ENCODE results near the gene C1QTNF8.

DNA sequence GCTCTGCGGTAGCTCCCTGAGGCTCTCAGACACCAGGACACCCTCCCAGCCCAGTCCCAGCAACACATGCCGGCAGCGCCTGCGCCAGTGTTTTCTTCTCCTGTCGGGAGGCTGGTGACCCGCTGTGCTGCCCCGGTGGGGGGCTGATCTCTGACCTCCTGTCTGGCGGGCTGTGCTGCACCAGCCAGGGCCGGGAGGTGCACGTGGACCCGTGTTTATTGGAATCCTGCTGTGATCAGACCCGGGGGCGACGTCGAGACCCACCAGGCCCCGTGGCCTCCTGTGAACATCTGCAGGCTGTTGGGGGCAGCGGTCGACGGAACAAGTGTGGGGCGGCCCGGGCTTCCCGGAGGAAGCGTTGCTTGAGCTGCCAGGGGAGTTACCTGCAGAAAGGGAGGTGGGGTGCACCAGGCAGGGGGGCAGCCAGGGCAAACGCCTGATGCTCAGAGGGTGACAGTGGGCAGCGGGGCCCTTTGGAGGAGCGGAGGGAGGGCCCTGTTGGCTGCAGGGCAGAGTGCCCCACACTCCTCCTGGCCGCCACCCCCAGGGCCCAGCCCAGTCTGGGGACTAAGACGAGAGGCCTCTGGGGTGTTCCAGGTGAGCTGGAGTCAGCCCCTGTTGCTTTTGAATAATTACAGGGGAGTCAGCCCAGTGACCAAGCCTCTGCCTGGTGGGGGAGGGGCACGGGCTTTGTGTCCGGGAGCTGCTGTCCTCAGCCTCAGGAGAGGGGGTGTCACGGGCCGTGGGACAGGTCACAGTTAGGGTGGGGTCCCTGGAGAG is 25.8 kb downstream of the C1QTNF8 start:
- TF ChIP-seq, protein P1, sequence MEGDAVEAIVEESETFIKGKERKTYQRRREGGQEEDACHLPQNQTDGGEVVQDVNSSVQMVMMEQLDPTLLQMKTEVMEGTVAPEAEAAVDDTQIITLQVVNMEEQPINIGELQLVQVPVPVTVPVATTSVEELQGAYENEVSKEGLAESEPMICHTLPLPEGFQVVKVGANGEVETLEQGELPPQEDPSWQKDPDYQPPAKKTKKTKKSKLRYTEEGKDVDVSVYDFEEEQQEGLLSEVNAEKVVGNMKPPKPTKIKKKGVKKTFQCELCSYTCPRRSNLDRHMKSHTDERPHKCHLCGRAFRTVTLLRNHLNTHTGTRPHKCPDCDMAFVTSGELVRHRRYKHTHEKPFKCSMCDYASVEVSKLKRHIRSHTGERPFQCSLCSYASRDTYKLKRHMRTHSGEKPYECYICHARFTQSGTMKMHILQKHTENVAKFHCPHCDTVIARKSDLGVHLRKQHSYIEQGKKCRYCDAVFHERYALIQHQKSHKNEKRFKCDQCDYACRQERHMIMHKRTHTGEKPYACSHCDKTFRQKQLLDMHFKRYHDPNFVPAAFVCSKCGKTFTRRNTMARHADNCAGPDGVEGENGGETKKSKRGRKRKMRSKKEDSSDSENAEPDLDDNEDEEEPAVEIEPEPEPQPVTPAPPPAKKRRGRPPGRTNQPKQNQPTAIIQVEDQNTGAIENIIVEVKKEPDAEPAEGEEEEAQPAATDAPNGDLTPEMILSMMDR (IDR thresholded peaks at IDR 0.05) = no peak
- no peak for TF ChIP-seq POLR2A (IDR thresholded peaks at IDR 0.05)

All from prostate gland (tissue), 2 donors.